Thoracic aorta (tissue), 2 donors: ENCODE results near the gene SERTAD1. TPM values are rescaled to one million over a fixed set of nuclear protein-coding genes. Genes with fewer than 3 reads are reported as not detected.

Experiments used
- ATAC-seq: fragments of 150-250 bp; one replicate; pipeline ENCODE4 v1.8.0; 2017; ENCODE audit warnings: low read depth; ENCODE audit not compliant: insufficient number of reproducible peaks, low FRiP score
- DNase-seq: peaks from one replicate; pipeline ENCODE4 v3.0.0-alpha.2; 2020; ENCODE audit warnings: low spot score
- H3K27ac ChIP-seq, 2 donors: fragments of 200-600 bp; sonication (generic); 1 replicate in 1 of 2; 2 replicates in 1 of 2; pipeline ENCODE4 v1.5.1; 2016; ENCODE audit warnings: mild to moderate bottlenecking in 2 of 2, moderate library complexity in 2 of 2
- H3K27me3 ChIP-seq: fragments of 200-600 bp; sonication (generic); replicated peaks from 2 replicates; pipeline ENCODE4 v1.6.0; 2016; ENCODE audit warnings: mild to moderate bottlenecking; ENCODE audit not compliant: insufficient read depth
- H3K36me3 ChIP-seq: fragments of 200-600 bp; sonication (generic); one replicate; pipeline ENCODE4 v1.5.1; 2016
- H3K4me1 ChIP-seq, 2 donors: fragments of 200-600 bp; sonication (generic); 1 replicate in 1 of 2; 2 replicates in 1 of 2; pipeline versions ENCODE4 v1.5.1 to v1.6.0; 2016; ENCODE audit warnings: low read depth in 2 of 2, mild to moderate bottlenecking in 1 of 2; ENCODE audit not compliant: control insufficient read depth in 1 of 2
- H3K4me3 ChIP-seq: fragments of 200-600 bp; sonication (generic); 2 replicates; pipeline ENCODE4 v1.5.1; 2016; ENCODE audit warnings: mild to moderate bottlenecking
- H3K9me3 ChIP-seq: fragments of 200-600 bp; sonication (generic); 2 replicates; pipeline ENCODE4 v1.5.1; 2016
- total RNA-seq, 2 donors: library from RNA; depleted of rRNA; stranded (reverse); fragments of >200 nt; gene quantifications; one replicate each; pipeline versions ENCODE4 v1.1.0 to v1.2.3, GENCODE V29; 2016
- TF ChIP-seq, protein P1 (sequence below): fragments of 200-600 bp; sonication (generic); IDR thresholded peaks from one replicate; pipeline ENCODE4 v1.5.1; 2019; ENCODE audit warnings: antibody characterized with exemption

Gene SERTAD1
- total RNA-seq, 2 donors from 2014 or later, result 22.7 to 42.3 TPM

DNA sequence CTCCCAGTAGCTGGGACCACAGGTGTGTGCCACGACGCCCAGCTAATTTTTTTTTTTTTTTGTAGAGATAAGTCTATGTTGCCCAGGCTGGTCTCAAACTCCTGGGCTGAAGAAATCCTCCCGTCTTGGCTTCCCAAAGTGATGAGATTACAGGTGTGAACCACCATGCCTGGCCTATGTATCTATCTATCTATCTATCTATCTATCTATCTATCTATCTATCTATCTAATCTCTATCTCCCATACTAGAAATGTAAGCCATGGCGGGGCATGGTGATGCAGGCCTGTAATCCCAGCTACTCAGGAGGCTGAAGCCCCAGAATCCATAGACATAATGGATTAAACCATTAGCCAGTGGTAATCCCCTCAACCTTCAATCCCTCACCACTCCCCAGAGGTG lies 24.9 kb upstream of the SERTAD1 start:
- H3K4me3 ChIP-seq, result no peak overlapping the region
- DNase-seq, result no peak
- TF ChIP-seq, protein P1, sequence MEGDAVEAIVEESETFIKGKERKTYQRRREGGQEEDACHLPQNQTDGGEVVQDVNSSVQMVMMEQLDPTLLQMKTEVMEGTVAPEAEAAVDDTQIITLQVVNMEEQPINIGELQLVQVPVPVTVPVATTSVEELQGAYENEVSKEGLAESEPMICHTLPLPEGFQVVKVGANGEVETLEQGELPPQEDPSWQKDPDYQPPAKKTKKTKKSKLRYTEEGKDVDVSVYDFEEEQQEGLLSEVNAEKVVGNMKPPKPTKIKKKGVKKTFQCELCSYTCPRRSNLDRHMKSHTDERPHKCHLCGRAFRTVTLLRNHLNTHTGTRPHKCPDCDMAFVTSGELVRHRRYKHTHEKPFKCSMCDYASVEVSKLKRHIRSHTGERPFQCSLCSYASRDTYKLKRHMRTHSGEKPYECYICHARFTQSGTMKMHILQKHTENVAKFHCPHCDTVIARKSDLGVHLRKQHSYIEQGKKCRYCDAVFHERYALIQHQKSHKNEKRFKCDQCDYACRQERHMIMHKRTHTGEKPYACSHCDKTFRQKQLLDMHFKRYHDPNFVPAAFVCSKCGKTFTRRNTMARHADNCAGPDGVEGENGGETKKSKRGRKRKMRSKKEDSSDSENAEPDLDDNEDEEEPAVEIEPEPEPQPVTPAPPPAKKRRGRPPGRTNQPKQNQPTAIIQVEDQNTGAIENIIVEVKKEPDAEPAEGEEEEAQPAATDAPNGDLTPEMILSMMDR, result no peak

DNA sequence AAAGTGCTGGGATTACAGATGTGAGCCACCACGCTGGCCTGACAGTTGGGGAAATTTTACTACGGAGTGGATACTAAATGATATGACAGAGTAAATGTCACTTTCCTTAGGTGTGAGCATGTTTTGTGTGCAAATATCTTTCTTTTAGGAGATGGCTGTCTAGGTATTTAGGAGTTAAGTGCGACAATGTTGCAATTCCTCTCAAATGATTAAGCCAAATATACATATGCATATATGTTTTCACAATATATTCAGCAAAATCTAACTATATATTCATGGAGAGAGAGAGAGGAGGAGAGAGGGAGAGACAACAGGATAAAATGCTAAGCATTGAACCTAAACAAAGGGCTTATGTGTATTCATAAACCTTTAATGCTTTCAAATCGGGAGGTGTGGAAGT lies 23.7 kb upstream of the SERTAD1 start:
- ATAC-seq (no peak), DNase-seq (no peak)
- Histone ChIP-seq H3K27me3 (no peaks in the 10 kb centered on the region), H3K4me1 (no peaks in the 10 kb centered on the region), H3K36me3 (peaks cover 14% of the 10 kb centered on the region), H3K27ac (no peak overlapping the region), H3K4me3 (no peak overlapping the region), H3K9me3 (no peaks in the 10 kb centered on the region)
- TF ChIP-seq, protein P1, result no peak

More for the DNA sequence above, 24.9 kb upstream of the SERTAD1 start:
- no peaks in the 10 kb centered on the region for H3K9me3 ChIP-seq
- no peak for ATAC-seq
- no peaks in the 10 kb centered on the region for H3K4me1 ChIP-seq
- H3K36me3 ChIP-seq, result peaks cover 14% of the 10 kb centered on the region
- H3K27me3 ChIP-seq, result no peaks in the 10 kb centered on the region
- H3K27ac ChIP-seq, result no peak overlapping the region

DNA sequence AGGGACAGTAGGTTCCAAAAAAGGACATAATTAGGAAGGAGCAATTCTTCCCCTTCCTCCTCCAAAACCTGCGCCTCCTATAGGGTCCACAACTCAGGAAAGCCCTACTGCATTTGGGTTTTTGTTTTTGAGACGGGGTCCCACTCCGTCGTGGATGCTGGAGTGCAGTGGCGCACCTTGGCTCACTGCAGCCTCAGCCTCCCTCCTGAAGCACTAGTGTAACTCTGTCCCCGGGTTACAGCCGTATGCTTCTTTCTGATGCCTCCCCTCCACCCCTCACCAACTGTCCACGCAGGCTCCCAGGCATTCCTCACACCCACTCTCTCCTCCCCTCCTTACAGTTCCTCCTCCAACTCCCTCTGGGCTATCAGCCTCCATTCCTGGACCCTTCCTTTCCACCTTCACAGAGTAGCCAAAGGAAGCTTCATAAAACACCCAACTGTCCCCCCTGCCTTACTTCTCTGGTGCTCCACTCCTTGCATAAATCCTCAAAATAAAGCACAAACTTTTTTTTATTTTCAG lies 20.5 kb upstream of the SERTAD1 start:
- H3K27me3 ChIP-seq, result no peaks in the 10 kb centered on the region
- H3K36me3 ChIP-seq, result peaks cover 19% of the 10 kb centered on the region
- no peaks in the 10 kb centered on the region for H3K9me3 ChIP-seq
- no peak overlapping the region for H3K27ac ChIP-seq
- peaks cover 14 to 15% of the 10 kb centered on the region in 2 donors for H3K4me1 ChIP-seq
- TF ChIP-seq, protein P1, result no peak
- no peak overlapping the region for H3K4me3 ChIP-seq
- DNase-seq, result no peak
- ATAC-seq, result no peak

DNA sequence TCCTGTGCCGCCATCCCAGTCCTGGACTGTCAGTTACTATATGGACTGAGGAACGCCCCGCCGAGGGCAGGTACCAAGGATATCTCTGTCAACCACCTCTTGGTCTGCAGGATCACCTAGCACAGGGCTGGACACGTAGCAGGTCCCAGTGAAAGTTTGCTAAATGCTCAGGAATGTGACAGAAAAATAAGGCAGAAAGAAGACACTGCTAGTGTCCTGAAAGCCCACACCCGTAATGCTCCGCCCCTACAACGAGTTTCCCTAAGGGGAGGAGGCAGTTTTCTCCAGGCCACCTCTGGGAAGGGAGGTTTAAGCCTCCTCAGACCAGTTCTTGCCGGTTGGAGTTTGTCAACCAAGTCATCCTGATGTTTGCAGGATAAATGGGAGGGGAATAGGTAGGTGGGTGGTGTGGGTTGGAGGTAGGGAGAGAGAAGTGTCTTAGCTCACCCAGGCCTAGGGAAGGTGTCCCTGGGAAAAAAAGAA lies 20.0 kb upstream of the SERTAD1 start:
- peaks cover 20% of the 10 kb centered on the region for H3K36me3 ChIP-seq
- H3K27ac ChIP-seq, result no peak overlapping the region

DNA sequence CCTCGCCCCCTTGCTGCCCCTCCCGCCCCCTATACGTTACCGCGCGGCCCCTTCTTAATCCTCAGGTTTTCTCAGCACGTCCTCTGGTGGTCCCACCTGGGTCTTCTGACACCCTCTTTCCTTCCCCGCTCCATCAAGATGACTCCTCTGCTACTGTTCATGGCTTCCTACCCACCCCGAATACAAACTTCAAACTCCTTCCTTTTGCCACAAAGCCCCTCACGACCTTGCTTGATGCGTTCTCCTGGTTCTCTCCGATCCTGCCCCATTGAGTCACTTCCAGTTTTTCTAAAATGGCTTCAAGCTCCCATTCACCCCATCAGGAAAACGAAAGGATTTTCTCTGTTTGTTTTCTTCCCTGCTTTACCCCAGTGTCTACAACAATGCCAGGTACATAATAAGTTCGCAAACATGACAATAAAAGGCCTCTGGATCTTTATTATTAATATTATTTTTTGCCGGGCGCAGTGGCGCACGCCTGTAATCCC lies 19.1 kb upstream of the SERTAD1 start:
- H3K9me3 ChIP-seq, result no peaks in the 10 kb centered on the region
- H3K4me1 ChIP-seq, result peaks cover 14 to 20% of the 10 kb centered on the region in 2 donors
- H3K27ac ChIP-seq, result peak overlapping the region; percentile 90 to 96
- peak overlapping the region; percentile 93 for H3K4me3 ChIP-seq
- no peaks in the 10 kb centered on the region for H3K27me3 ChIP-seq
- TF ChIP-seq, protein P1, result peak; percentile 28
- H3K36me3 ChIP-seq, result peaks cover 26% of the 10 kb centered on the region
- DNase-seq, result no peak
- no peak for ATAC-seq

More for the DNA sequence above, 20.0 kb upstream of the SERTAD1 start:
- Histone ChIP-seq H3K4me3 (no peak overlapping the region), H3K9me3 (no peaks in the 10 kb centered on the region), H3K4me1 (peaks cover 14 to 20% of the 10 kb centered on the region in 2 donors), H3K27me3 (no peaks in the 10 kb centered on the region)
- ATAC-seq, result no peak
- TF ChIP-seq, protein P1, result no peak
- no peak for DNase-seq
